BLaER1 (cell line): ENCODE results near the gene APBB1.

Source experiments
- H3K27ac ChIP-seq: shearing (Covaris generic); formaldehyde crosslinking; 2 replicates; pipeline ENCODE4 v1.8.1; 2022
- H3K27me3 ChIP-seq: shearing (Covaris generic); formaldehyde crosslinking; 2 replicates; pipeline ENCODE4 v1.8.1; 2022
- H3K36me3 ChIP-seq: shearing (Covaris generic); formaldehyde crosslinking; 2 replicates; pipeline ENCODE4 v1.8.1; 2022
- H3K4me1 ChIP-seq: shearing (Covaris generic); formaldehyde crosslinking; 2 replicates; pipeline ENCODE4 v1.8.1; 2022
- H3K4me2 ChIP-seq: shearing (Covaris generic); formaldehyde crosslinking; 2 replicates; pipeline ENCODE4 v1.8.1; 2022
- H3K4me3 ChIP-seq: shearing (Covaris generic); formaldehyde crosslinking; 2 replicates; pipeline ENCODE4 v1.8.1; 2022
- H3K9ac ChIP-seq: shearing (Covaris generic); formaldehyde crosslinking; 2 replicates; pipeline ENCODE4 v1.8.1; 2022
- H3K9me3 ChIP-seq: shearing (Covaris generic); formaldehyde crosslinking; 2 replicates; pipeline ENCODE4 v1.8.1; 2022
- H4K20me1 ChIP-seq: shearing (Covaris generic); formaldehyde crosslinking; 2 replicates; pipeline ENCODE4 v1.8.1; 2022
- Cebpa-rat ChIP-seq: shearing (Covaris generic); IDR thresholded peaks from 2 replicates; pipeline ENCODE4 v1.8.1; 2022

The APBB1 gene

DNA sequence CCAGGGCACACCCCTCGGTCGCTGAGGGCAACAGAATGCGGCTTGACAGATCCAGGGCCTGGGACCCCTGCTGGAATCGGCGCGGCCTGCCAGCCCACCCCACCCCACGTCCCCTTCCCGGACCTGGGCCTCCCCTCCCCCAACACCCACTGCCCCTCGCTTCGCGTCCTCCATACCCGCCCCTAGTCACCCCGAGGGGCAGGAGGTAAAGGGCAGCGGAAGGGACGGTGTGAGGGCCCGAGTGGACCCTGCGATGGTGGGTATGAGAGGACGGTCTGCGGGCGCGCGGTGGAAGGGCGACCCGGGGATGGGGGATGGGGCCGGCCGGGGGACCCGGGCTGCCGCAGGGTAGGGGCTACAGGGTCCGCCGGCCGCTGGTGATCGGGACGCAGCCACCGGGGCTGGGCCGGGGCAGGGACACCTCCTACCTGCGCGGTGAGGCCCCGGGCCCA lies 311 bp downstream of the APBB1 start:
- no peak for TF ChIP-seq Cebpa-rat
- H3K36me3 ChIP-seq = no peaks in the 10 kb centered on the region
- peak overlapping the region; percentile 83 for H3K27ac ChIP-seq
- H3K9me3 ChIP-seq = no peaks in the 10 kb centered on the region
- peaks cover 19% of the 10 kb centered on the region for H3K4me1 ChIP-seq
- H3K27me3 ChIP-seq = peaks cover 9% of the 10 kb centered on the region; the same call in 1 of the 2 replicates
- 0 out of 2 replicates have a peak, but pooled peaks cover 7% of the 10 kb centered on the region for H4K20me1 ChIP-seq
- H3K4me2 ChIP-seq = peak overlapping the region; percentile 92
- H3K9ac ChIP-seq = peak overlapping the region; percentile 86
- H3K4me3 ChIP-seq = peak overlapping the region; percentile 91

DNA sequence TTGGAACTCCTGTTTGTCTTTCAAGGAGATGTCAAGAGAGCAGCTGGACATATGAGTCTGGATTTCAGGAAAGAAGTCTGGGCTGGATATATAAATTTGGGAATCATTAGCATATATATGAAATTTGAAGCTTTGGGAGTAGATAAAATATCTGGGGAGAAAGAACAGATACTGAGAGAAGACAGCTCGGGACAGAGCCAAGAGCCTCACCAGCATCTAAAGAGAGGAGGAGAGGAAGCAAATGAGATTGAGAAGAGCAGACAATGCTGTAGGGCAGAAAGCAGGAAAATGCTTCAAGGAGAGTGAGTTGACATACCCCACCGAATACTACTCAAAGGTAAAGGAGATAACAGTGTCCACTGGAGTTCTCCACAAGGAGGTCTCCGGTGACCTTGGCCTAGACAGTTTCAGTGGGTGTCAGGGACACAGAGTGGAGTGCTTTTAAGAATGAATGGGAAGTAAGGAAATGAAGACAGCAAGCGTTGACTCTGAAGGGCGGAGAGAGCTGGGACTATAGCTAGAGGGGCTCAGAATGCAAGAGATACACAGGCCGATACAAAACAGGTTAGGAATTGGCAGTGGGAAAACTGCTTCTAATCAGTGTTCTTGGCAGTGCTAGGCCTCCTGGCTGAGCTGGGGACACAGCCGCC lies 862 bp downstream of the APBB1 start:
- peak overlapping the region; percentile 91 for H3K4me3 ChIP-seq
- no peaks in the 10 kb centered on the region for H3K36me3 ChIP-seq
- peak overlapping the region; percentile 86; the same call in 1 of the 2 replicates for H3K9ac ChIP-seq
- H3K4me1 ChIP-seq = peaks cover 19% of the 10 kb centered on the region
- no peak overlapping the region for H3K27ac ChIP-seq
- no peak for TF ChIP-seq Cebpa-rat
- 0 out of 2 replicates have a peak, but pooled peaks cover 7% of the 10 kb centered on the region for H4K20me1 ChIP-seq
- H3K27me3 ChIP-seq = peaks cover 9% of the 10 kb centered on the region; the same call in 1 of the 2 replicates
- H3K4me2 ChIP-seq = peak overlapping the region; percentile 92
- H3K9me3 ChIP-seq = no peaks in the 10 kb centered on the region

DNA sequence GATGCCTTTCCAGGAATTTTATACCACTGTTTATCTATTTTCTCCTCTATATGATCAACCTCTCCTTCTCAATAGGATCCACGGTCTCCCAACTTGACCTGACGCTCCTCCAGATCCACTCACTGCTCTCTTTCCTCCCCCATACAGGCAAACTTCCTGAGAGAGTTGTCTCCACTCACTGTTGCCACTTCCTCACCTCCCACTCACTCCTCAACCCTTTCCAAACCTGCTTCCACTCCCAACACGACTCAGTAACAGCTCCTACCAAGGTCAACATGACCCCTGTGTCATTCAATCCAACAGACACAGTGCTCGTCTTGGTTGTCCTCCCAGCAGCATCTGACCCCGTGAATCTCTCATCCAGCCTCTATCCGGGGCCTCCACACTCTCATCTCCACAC lies 3.1 kb downstream of the APBB1 start:
- no peak overlapping the region for H3K4me3 ChIP-seq
- H3K4me1 ChIP-seq = peaks cover 19% of the 10 kb centered on the region
- TF ChIP-seq Cebpa-rat = no peak
- no peak overlapping the region for H3K27ac ChIP-seq
- H3K27me3 ChIP-seq = peaks cover 9% of the 10 kb centered on the region; the same call in 1 of the 2 replicates
- H3K4me2 ChIP-seq = no peak overlapping the region
- peaks cover 16% of the 10 kb centered on the region; the same call in 1 of the 2 replicates for H4K20me1 ChIP-seq
- H3K9ac ChIP-seq = no peak overlapping the region
- no peaks in the 10 kb centered on the region for H3K9me3 ChIP-seq
- H3K36me3 ChIP-seq = peaks cover 6% of the 10 kb centered on the region

DNA sequence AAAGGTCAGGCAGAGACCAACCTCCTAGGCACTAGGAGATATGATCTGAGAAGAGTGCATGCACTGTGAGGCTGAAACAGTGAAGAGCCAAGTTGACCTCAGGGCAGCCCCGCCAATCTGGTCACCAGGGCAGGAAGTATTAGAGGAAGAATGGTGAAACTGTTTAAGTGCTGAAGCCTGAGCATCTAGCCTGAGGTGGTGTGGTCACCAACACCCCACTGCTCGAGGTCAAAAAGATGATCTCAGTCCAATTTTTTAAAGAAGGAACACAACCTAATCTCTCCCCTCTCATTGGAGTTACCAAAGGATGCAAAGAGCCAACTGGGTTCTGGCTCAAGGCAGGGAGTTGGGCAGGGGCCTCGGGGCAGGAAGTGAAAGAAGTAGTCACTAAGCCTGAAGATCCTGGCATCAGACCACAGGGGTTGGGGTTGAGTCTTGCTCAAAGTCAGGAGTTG lies 4.0 kb downstream of the APBB1 start:
- peaks cover 16% of the 10 kb centered on the region for H3K4me1 ChIP-seq
- no peak overlapping the region for H3K9ac ChIP-seq
- H3K27me3 ChIP-seq = peaks cover 5% of the 10 kb centered on the region; the same call in 1 of the 2 replicates
- H3K4me2 ChIP-seq = peak overlapping the region; percentile 4; the same call in 1 of the 2 replicates
- H3K4me3 ChIP-seq = no peak overlapping the region
- peaks cover 17% of the 10 kb centered on the region; the same call in 1 of the 2 replicates for H4K20me1 ChIP-seq
- no peak overlapping the region for H3K27ac ChIP-seq
- no peak for TF ChIP-seq Cebpa-rat
- no peaks in the 10 kb centered on the region for H3K9me3 ChIP-seq
- H3K36me3 ChIP-seq = peaks cover 15% of the 10 kb centered on the region

DNA sequence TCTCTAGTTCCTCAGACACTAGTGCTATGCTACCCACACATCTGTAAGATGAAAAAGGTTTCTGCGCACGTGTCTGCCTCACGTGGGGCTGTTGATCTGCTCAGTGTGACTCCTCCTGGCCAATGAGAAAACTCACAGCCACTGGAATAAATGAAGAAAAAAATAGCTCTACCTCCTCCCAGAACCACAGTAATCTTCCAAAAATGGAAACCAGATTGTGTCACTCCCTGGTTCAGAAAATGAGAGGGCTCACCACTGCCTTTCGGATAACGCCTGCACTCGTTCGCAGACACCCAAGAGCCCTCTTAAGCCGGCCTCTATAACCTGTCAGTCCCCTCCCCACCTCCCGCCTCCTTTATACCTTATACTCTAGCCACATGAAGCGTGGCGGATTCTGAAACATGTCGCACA lies 5.1 kb downstream of the APBB1 start:
- Histone ChIP-seq H3K27me3 (no peaks in the 10 kb centered on the region; the same call in 1 of the 2 replicates), H3K4me3 (no peak overlapping the region), H3K36me3 (peaks cover 19% of the 10 kb centered on the region), H3K9me3 (no peaks in the 10 kb centered on the region), H4K20me1 (peaks cover 17% of the 10 kb centered on the region; the same call in 1 of the 2 replicates), H3K9ac (no peak overlapping the region), H3K4me2 (no peak overlapping the region), H3K27ac (no peak overlapping the region), H3K4me1 (peaks cover 11% of the 10 kb centered on the region)
- TF ChIP-seq Cebpa-rat = no peak

DNA sequence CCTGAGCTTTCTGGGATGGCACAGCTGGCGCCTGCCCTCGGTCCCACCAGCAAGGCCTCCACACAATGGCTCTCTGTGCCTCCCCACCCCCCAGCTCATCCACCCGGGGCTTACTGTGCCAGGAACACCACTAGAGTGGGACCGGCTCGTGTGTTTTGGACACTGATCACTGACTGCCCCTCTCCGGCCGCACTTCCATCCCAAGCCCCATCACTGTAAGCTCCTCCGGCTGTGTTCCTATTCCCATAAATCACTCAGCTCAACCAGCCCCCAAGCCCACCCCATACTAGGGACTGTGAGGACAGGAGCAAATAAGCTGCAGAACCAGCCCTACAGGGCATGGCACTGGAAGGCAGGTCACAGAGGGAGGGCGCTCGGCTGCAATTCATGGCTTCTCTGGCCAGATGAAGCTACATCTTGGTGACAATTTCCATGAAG lies 7.3 kb downstream of the APBB1 start:
- Histone ChIP-seq H3K27me3 (no peaks in the 10 kb centered on the region), H3K9me3 (no peaks in the 10 kb centered on the region), H3K9ac (no peak overlapping the region), H3K4me1 (peaks cover 6% of the 10 kb centered on the region; the same call in 1 of the 2 replicates), H4K20me1 (peaks cover 23% of the 10 kb centered on the region; the same call in 1 of the 2 replicates), H3K4me2 (no peak overlapping the region), H3K27ac (no peak overlapping the region), H3K36me3 (peaks cover 19% of the 10 kb centered on the region), H3K4me3 (no peak overlapping the region)
- TF ChIP-seq Cebpa-rat = no peak

DNA sequence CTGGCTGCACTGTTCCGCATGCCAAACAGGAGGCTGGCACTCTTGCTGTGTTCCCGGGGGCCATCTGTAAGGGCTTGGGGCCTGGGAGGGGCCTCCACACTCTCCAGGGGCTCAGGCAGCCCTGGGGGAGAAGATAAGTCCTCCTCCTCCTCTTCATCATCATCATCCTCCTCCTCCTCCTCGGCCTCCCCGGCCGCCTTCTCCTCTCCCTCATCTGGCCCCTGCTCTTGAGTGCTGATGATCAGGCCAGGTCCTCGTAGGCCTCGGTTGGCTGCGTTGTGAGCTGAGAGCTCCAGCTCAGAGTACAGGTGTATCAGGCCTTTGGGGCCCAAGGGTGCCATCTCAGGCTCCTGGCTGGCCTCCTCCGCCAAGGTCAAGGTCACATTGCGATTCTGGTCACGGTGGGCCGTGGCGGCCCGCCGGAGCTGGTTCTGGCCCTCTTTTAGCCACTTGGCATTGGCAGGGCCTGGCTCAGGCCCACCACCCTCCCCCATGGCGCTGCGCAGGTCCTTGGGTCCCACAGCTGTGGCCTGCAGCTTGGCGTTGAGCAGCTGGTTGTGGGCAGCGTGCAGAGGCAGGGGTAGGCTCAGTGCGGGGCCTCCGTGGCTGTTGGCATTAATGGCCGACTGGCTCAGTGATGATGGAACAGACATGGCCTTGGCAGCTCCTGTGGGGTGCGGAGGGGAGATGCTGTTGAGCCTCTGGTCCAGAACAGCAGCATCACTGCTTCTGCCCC lies 8.0 kb downstream of the APBB1 start:
- no peak overlapping the region for H3K4me2 ChIP-seq
- H3K9ac ChIP-seq = no peak overlapping the region
- H4K20me1 ChIP-seq = peaks cover 25% of the 10 kb centered on the region
- H3K4me1 ChIP-seq = peaks cover 6% of the 10 kb centered on the region; the same call in 1 of the 2 replicates
- no peak for TF ChIP-seq Cebpa-rat
- H3K27ac ChIP-seq = no peak overlapping the region
- no peaks in the 10 kb centered on the region for H3K27me3 ChIP-seq
- H3K9me3 ChIP-seq = no peaks in the 10 kb centered on the region
- H3K36me3 ChIP-seq = peaks cover 19% of the 10 kb centered on the region
- H3K4me3 ChIP-seq = no peak overlapping the region

DNA sequence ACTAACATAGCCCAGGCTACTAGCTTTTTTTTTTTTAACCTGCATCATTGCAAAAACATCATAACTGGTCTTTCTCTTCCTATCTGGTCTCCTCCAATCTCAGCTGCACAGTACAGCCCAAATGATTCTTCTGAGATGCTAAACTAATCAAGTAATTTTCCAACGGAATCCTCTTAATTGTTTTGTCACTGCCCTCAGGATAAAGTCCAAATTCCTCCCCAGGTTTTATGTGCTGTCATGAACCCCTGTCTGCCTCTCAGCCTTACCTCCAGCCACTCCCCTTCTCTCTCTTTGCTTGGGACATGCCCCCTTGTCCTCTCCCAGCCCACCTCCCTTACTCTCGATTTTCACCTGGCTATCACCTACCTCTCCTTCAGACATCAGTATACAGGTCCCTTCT lies 12.5 kb downstream of the APBB1 start:
- Histone ChIP-seq H4K20me1 (peaks cover 53% of the 10 kb centered on the region), H3K4me1 (peaks cover 42% of the 10 kb centered on the region), H3K9ac (no peak overlapping the region), H3K27me3 (no peaks in the 10 kb centered on the region), H3K27ac (no peak overlapping the region), H3K36me3 (peaks cover 20% of the 10 kb centered on the region), H3K9me3 (no peaks in the 10 kb centered on the region), H3K4me3 (no peak overlapping the region), H3K4me2 (no peak overlapping the region)
- no peak for TF ChIP-seq Cebpa-rat

DNA sequence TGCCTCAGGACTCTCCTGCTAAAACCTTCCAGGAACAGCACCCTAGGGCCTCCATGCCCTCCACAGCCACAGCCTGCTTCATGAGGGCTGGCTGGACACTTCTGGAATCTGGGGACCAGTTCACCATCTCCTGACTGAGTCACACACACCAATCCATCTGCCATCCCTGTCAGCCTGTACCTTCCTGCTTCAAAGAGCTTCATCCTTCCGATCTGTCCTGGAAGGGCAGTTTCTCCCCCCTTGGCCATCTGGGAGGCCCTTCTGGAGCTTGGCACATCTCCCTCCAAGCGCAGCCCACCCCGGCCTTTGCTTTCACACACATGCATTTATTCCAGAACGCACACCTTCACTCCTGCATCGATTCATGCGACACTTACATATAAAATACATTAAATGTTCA lies 13.0 kb downstream of the APBB1 start:
- TF ChIP-seq Cebpa-rat = no peak
- no peaks in the 10 kb centered on the region for H3K27me3 ChIP-seq
- H3K4me2 ChIP-seq = no peak overlapping the region
- no peak overlapping the region for H3K27ac ChIP-seq
- H3K9ac ChIP-seq = no peak overlapping the region
- peaks cover 47% of the 10 kb centered on the region for H3K4me1 ChIP-seq
- peaks cover 47% of the 10 kb centered on the region for H4K20me1 ChIP-seq
- peaks cover 20% of the 10 kb centered on the region for H3K36me3 ChIP-seq
- H3K9me3 ChIP-seq = no peaks in the 10 kb centered on the region
- H3K4me3 ChIP-seq = no peak overlapping the region
